Spleen (tissue), 7 donors: ENCODE results near the gene ROMO1.
A peak's percentile ranks its signal among the peaks of the same experiment; 100 is the strongest.

Experiments used
- POLR2A ChIP-seq, 3 donors: fragments of 450-650 bp; IDR thresholded peaks; one replicate each; pipeline ENCODE4 v1.5.1; 2017; ENCODE audit warnings: antibody characterized with exemption in 3 of 3, mild to moderate bottlenecking in 1 of 3
- POLR2AphosphoS5 ChIP-seq, 3 donors: sonication (generic); formaldehyde crosslinking; IDR thresholded peaks; one replicate each; pipeline ENCODE4 v1.5.1; 2017; ENCODE audit warnings: antibody characterized with exemption in 3 of 3
- TF ChIP-seq, protein P1 (sequence below), 11 experiments: fragments of 200-600 bp in 7 of 11; fragments of 450-650 bp in 4 of 11; sonication (generic) in 4 of 11; IDR thresholded peaks in 8 of 11; conservative IDR thresholded peaks in 3 of 11; 1 replicate in 7 of 11; 2 replicates in 4 of 11; pipeline versions ENCODE4 v1.4.0 to v1.8.0; 2016 to 2021; ENCODE audit warnings: antibody characterized with exemption in 11 of 11, inconsistent platforms in 4 of 11, mild to moderate bottlenecking in 1 of 11
- donor health status: DM: no; HTN: no; CAD: no; lungs with moderate emphysema.
- donor health status: DM: no; HTN: no; CAD: no.
- donor health status: DM: no; HTN: no; CAD: no.

DNA sequence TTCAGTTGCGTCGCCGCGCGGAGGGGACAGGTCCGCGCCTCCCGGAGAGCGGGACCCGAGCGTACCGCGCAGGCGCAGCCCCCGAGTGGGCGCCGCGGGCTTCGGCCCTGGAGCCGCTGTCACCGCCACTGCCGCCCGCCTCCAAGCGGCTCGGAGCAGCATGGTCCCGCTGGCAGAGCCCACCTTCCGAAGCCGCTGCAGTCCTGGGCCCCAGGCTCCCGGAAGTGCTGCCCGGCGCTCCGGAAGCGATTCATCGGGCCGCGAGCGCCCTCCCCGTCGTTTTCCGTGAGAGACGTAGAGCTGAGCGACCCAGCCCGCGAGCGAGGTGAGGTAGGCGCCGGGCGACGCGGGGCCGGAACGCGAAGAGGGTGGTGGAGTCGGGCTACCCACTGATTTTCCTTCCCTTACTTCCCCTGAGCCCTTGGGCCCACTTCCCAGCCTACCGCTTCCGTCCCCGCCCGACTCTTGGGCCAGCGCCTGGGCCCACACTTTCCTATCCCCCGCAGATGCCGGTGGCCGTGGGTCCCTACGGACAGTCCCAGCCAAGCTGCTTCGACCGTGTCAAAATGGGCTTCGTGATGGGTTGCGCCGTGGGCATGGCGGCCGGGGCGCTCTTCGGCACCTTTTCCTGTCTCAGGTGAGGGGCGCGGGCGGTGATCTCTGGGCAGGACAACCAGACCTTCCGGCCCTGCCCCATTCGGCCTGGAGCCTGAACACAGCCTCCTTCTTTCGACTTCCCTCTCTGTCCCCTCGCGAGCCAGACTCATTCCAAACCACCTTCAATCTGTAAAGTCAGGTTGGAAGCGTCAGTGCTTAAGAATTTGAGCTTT lies at the start of gene ROMO1, which contains the start of gene NFS1:
- TF ChIP-seq POLR2A (IDR thresholded peaks at IDR 0.05) (peak in 2 of 3 donors; percentile 3 to 37), POLR2AphosphoS5 (IDR thresholded peaks at IDR 0.05) (peak; percentile 93 to 97 (median 94))
- TF ChIP-seq, protein P1, sequence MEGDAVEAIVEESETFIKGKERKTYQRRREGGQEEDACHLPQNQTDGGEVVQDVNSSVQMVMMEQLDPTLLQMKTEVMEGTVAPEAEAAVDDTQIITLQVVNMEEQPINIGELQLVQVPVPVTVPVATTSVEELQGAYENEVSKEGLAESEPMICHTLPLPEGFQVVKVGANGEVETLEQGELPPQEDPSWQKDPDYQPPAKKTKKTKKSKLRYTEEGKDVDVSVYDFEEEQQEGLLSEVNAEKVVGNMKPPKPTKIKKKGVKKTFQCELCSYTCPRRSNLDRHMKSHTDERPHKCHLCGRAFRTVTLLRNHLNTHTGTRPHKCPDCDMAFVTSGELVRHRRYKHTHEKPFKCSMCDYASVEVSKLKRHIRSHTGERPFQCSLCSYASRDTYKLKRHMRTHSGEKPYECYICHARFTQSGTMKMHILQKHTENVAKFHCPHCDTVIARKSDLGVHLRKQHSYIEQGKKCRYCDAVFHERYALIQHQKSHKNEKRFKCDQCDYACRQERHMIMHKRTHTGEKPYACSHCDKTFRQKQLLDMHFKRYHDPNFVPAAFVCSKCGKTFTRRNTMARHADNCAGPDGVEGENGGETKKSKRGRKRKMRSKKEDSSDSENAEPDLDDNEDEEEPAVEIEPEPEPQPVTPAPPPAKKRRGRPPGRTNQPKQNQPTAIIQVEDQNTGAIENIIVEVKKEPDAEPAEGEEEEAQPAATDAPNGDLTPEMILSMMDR (IDR thresholded peaks at IDR 0.05 in 8 of 11, conservative IDR thresholded peaks at IDR 0.05 in 3 of 11) = peak in 8 of 11 experiments; percentile 1 to 60 (median 37)
